ENCODE data around the gene DPF3. TPM values are rescaled to one million over a fixed set of nuclear protein-coding genes. Genes with fewer than 3 reads are reported as not detected.

Gene DPF3
- total RNA-seq, 4 donors from 2014 or later, result 0.39 to 3.4 (median 1.6) TPM

DNA sequence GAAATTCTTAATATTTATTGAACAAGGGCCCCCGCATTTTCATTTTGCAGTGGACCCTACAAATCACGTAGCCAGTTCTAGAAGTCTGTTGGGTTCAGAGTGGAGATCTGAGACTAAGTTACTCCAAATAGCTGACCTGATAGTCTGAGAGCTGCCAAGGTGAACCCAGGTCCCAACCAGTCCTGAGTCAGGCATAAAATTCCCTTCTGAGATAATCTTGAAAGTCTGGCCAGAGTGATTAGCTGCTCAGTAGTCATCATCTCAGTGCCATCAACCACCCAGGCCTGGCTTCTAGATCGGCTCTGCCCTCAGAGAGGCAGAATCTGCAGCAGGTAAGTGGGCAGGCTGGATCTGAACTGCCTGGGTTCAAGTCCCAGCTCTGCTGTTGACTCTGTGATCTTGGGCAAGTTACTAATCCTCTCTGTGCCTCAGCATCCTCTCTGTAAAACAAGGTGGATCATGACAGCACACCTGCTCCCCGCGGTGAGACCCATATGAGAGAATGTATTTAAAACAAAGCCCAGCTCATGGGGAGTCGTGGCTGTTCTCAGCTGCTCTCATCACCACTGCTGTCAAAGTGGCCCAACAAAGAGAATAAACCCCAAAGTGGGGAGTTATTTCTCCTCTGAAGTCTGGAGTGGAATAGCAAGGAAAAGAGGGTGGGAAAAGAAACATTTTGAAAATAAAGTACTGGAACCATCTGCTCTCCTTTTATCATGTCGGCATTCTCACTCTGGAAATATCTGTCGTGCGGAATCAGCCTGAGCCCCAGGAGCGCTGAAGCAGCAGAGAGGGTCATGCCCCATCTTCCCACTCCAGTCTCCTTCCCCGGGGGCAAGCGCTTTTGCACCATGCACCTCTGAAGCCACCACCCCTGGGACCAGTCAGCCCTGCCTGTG, 193.3 kb downstream of the DPF3 start:
- peaks cover 21% of the 10 kb centered on the region for H3K4me1 ChIP-seq
- H3K36me3 ChIP-seq, result no peaks in the 10 kb centered on the region
- TF ChIP-seq POLR2AphosphoS5 (IDR thresholded peaks at IDR 0.05), result no peak
- no peak for TF ChIP-seq EP300 (IDR thresholded peaks at IDR 0.05)
- TF ChIP-seq POLR2A (IDR thresholded peaks at IDR 0.05), result no peak
- TF ChIP-seq, protein P1, sequence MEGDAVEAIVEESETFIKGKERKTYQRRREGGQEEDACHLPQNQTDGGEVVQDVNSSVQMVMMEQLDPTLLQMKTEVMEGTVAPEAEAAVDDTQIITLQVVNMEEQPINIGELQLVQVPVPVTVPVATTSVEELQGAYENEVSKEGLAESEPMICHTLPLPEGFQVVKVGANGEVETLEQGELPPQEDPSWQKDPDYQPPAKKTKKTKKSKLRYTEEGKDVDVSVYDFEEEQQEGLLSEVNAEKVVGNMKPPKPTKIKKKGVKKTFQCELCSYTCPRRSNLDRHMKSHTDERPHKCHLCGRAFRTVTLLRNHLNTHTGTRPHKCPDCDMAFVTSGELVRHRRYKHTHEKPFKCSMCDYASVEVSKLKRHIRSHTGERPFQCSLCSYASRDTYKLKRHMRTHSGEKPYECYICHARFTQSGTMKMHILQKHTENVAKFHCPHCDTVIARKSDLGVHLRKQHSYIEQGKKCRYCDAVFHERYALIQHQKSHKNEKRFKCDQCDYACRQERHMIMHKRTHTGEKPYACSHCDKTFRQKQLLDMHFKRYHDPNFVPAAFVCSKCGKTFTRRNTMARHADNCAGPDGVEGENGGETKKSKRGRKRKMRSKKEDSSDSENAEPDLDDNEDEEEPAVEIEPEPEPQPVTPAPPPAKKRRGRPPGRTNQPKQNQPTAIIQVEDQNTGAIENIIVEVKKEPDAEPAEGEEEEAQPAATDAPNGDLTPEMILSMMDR (IDR thresholded peaks at IDR 0.05), result no peak
- no peak for DNase-seq (ENCODE audit: low spot score in 2 of 2)
- H3K27ac ChIP-seq, result no peak overlapping the region
- H3K27me3 ChIP-seq, result no peaks in the 10 kb centered on the region
- no peak overlapping the region for H3K4me3 ChIP-seq
- 79% methylated on average over 11 of the region's 12 CpGs for WGBS
- no peaks in the 10 kb centered on the region for H3K9me3 ChIP-seq

DNA sequence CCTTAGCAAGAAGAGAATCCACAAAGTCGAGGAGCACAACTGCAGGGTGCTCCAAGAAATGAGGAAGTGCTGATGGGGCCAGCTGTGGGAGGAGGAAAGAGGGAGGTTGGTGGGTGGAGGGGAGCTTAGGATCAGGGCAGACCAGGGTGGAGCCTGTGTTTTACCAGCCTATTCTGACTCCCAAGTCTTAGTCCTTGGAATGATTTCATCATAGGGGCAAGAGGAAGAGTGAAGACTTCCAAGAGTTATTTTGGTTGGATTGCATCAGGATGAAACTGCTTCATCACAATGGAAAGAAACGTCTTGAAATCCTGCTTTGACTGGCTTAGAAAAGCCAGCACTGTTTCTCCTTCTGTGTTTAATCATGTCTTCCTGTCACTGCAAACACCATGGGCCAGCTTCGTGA, 194.0 kb downstream of the DPF3 start:
- Histone ChIP-seq H3K9me3 (no peaks in the 10 kb centered on the region), H3K27me3 (no peaks in the 10 kb centered on the region), H3K4me1 (peaks cover 21% of the 10 kb centered on the region), H3K27ac (no peak overlapping the region), H3K4me3 (no peak overlapping the region), H3K36me3 (no peaks in the 10 kb centered on the region)
- 20% methylated on average over 3 of the region's 3 CpGs for WGBS
- TF ChIP-seq EP300 (IDR thresholded peaks at IDR 0.05), result no peak
- TF ChIP-seq, protein P1 (IDR thresholded peaks at IDR 0.05), result no peak
- TF ChIP-seq POLR2A (IDR thresholded peaks at IDR 0.05), result no peak
- no peak for TF ChIP-seq POLR2AphosphoS5 (IDR thresholded peaks at IDR 0.05)
- DNase-seq (ENCODE audit: low spot score in 2 of 2), result no peak

DNA sequence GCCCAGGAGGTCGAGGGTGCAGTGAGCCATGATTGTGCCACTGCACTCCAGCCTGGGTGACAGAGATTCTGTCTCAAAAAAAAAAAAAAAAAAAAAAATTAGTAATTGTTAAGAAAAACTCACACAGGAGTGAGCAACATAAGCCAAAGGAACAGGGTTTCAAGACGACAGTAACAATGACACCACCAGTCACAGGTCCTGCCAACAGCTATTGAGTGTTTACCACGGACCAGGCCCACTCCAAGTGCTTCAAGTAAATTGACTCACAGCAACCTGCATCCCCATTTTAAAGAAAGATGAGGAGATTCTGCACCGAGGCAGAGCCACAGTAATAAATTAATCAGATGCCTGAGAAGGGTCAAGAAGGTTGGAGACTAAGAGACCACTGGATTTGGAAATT, 194.5 kb downstream of the DPF3 start:
- DNase-seq (ENCODE audit: low spot score in 2 of 2), result no peak
- 81% methylated on average over 4 of the region's 4 CpGs for WGBS
- TF ChIP-seq POLR2AphosphoS5 (IDR thresholded peaks at IDR 0.05) (no peak), EP300 (IDR thresholded peaks at IDR 0.05) (no peak), POLR2A (IDR thresholded peaks at IDR 0.05) (no peak)
- TF ChIP-seq, protein P1 (IDR thresholded peaks at IDR 0.05), result no peak
- no peaks in the 10 kb centered on the region for H3K27me3 ChIP-seq
- H3K4me1 ChIP-seq, result peaks cover 21% of the 10 kb centered on the region
- H3K4me3 ChIP-seq, result no peak overlapping the region
- H3K36me3 ChIP-seq, result no peaks in the 10 kb centered on the region
- no peak overlapping the region for H3K27ac ChIP-seq
- H3K9me3 ChIP-seq, result no peaks in the 10 kb centered on the region

DNA sequence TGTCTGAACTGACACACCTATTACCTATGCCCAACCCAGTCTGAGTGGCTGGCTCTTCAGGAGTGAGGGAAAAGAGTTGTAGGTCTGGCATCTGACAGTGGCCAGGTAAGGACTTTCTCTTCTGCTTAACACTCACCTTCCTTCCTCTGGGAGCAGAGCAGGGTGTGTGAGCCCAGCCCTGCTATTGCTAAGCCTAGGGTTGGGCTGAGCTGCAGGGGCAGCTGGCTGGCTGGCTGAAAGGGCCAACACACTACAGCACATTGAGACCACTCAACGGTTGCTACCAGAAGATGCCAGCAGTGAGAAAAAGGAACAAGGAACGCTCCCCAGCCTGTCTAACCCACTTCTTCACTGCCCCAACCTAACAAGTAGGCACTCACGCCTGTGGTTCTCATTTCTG, 201.2 kb downstream of the DPF3 start:
- Histone ChIP-seq H3K4me3 (no peak overlapping the region), H3K4me1 (no peaks in the 10 kb centered on the region), H3K9me3 (no peaks in the 10 kb centered on the region), H3K36me3 (no peaks in the 10 kb centered on the region), H3K27me3 (no peaks in the 10 kb centered on the region), H3K27ac (no peak overlapping the region)
- WGBS, result 50% methylated on average over 3 of the region's 3 CpGs
- no peak for DNase-seq (ENCODE audit: low spot score in 2 of 2)
- no peak for TF ChIP-seq EP300 (IDR thresholded peaks at IDR 0.05)
- TF ChIP-seq, protein P1 (IDR thresholded peaks at IDR 0.05), result no peak
- no peak for TF ChIP-seq POLR2AphosphoS5 (IDR thresholded peaks at IDR 0.05)
- TF ChIP-seq POLR2A (IDR thresholded peaks at IDR 0.05), result no peak

DNA sequence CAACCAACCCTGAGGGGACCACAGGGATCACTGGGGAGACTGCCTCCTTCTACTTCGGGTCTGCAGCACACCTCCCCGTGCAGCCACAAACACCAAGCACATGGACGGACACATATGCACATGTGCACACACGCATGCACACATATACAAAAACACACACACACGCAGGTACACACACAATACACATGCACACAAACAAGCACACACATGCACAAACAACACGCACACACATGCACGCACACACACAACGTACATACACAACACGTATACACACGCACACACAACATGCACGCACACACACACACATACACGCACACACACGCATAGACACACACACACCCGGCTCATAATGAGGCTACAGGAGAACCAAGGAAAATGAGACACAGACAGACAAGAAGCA, 203.6 kb downstream of the DPF3 start:
- Histone ChIP-seq H3K4me1 (no peaks in the 10 kb centered on the region), H3K4me3 (no peak overlapping the region), H3K36me3 (no peaks in the 10 kb centered on the region), H3K27me3 (no peaks in the 10 kb centered on the region), H3K9me3 (no peaks in the 10 kb centered on the region), H3K27ac (no peak overlapping the region)
- TF ChIP-seq POLR2AphosphoS5 (IDR thresholded peaks at IDR 0.05), result no peak
- no peak for TF ChIP-seq EP300 (IDR thresholded peaks at IDR 0.05)
- TF ChIP-seq POLR2A (IDR thresholded peaks at IDR 0.05), result no peak
- TF ChIP-seq, protein P1 (IDR thresholded peaks at IDR 0.05), result no peak
- 79% methylated on average over 13 of the region's 14 CpGs for WGBS
- no peak for DNase-seq (ENCODE audit: low spot score in 2 of 2)

All from suprapubic skin (tissue), 4 donors.